ENCODE measurements around the gene IP6K3. TPM values are rescaled to one million over a fixed set of nuclear protein-coding genes. Genes with fewer than 3 reads are reported as not detected.

Gene IP6K3
- total RNA-seq, 1 donor from 2014 or later: not detected

DNA sequence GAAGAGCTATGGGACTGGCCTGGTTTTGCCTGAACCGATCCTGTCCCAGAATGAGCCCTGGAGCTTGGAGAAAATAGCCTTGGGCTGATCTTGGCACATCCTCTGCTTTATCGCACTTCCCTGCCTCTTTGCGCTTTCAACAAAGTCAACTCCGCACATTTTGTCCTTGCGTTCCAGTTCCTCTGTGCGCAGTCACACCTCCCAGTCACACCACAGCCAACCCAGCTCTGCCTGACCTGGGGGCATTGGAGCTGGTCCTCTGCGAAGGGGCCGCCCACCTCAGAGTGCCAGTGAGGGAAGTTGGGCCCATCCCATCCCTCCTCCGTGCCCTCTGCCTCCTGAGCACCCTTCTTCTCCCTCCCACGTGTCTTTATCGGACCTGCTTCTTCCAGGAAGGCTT is 18.3 kb downstream of the IP6K3 start:
- Histone ChIP-seq H3K4me1 (no peaks in the 10 kb centered on the region), H3K27me3 (no peaks in the 10 kb centered on the region), H3K36me3 (no peaks in the 10 kb centered on the region), H3K9me3 (no peaks in the 10 kb centered on the region), H3K4me3 (no peak overlapping the region), H3K27ac (no peak overlapping the region)
- intact Hi-C loops (cut with DNase I): no loop called here
- TF ChIP-seq, protein P1, sequence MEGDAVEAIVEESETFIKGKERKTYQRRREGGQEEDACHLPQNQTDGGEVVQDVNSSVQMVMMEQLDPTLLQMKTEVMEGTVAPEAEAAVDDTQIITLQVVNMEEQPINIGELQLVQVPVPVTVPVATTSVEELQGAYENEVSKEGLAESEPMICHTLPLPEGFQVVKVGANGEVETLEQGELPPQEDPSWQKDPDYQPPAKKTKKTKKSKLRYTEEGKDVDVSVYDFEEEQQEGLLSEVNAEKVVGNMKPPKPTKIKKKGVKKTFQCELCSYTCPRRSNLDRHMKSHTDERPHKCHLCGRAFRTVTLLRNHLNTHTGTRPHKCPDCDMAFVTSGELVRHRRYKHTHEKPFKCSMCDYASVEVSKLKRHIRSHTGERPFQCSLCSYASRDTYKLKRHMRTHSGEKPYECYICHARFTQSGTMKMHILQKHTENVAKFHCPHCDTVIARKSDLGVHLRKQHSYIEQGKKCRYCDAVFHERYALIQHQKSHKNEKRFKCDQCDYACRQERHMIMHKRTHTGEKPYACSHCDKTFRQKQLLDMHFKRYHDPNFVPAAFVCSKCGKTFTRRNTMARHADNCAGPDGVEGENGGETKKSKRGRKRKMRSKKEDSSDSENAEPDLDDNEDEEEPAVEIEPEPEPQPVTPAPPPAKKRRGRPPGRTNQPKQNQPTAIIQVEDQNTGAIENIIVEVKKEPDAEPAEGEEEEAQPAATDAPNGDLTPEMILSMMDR (IDR thresholded peaks at IDR 0.05): no peak
- no peak for DNase-seq (ENCODE audit: low spot score in 2 of 2)

DNA sequence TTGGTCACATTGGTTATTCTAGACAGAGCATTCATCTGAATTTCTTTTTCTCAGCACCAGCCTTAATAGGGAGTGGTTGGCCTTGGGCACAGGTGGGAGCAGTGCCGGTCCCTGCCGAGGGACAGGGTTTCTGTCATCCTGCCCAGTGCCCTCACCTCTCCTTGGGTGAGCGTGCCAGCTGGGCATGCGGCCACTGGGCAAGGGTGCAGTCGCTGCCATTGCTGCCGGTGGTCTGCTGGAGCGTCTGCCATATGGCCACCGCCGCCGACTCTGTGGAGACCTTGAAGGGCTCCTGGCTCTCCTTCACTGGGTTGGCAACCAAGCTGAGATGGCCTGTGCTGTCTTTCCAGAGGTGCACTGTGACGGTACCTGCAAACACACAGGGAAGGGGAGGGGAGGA is 18.8 kb downstream of the IP6K3 start:
- no peaks in the 10 kb centered on the region for H3K9me3 ChIP-seq
- H3K36me3 ChIP-seq: no peaks in the 10 kb centered on the region
- H3K27ac ChIP-seq: no peak overlapping the region
- DNase-seq (ENCODE audit: low spot score in 2 of 2): no peak
- TF ChIP-seq, protein P1 (IDR thresholded peaks at IDR 0.05): no peak
- intact Hi-C loops (cut with DNase I): no loop called here
- no peaks in the 10 kb centered on the region for H3K27me3 ChIP-seq
- no peaks in the 10 kb centered on the region for H3K4me1 ChIP-seq
- no peak overlapping the region for H3K4me3 ChIP-seq

DNA sequence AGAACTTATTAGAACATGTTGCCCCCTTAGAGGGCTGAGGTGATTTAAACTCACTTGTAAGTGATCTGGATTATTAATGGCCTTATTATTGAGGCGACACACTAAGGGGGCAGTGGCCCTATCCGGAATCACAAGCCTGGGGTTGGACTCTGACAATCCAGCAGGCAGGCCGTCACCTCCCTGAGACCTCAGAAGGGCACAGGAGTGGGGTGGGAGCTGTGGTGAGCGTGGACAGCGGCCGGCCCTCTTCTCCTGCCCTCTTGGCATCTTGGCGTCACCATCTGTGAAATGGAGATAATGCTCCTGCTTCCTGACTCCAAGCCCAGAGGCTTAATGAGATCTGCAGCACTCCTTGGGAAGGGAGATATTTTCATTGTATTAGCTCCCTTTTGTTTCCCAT is 19.6 kb downstream of the IP6K3 start:
- no peak for DNase-seq (ENCODE audit: low spot score in 2 of 2)
- TF ChIP-seq, protein P1 (IDR thresholded peaks at IDR 0.05): no peak
- H3K36me3 ChIP-seq: no peaks in the 10 kb centered on the region
- intact Hi-C loops (cut with DNase I): no loop called here
- H3K4me1 ChIP-seq: no peaks in the 10 kb centered on the region
- H3K4me3 ChIP-seq: no peak overlapping the region
- no peaks in the 10 kb centered on the region for H3K9me3 ChIP-seq
- no peaks in the 10 kb centered on the region for H3K27me3 ChIP-seq
- no peak overlapping the region for H3K27ac ChIP-seq

DNA sequence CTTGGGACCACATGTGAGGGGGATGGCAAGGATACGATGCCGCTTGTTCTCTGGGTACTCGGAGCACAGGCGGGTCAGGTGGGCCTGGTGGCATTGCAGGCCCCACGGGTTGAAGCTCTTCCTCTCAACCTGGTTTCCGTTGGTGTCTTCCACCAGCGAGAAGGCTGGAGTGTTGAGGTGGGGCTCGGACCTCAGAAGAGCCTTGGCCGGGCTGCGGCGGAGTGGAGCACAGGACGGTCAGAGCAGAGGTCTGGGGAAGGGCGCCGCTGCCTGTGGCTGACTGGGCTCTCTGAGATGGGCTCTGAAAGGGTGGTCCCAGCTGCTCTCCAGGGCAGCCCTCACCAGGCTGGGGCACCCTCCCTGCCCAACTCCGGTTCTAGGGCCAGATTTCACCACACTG is 20.0 kb downstream of the IP6K3 start:
- intact Hi-C loops (cut with DNase I): no loop called here
- Histone ChIP-seq H3K36me3 (no peaks in the 10 kb centered on the region), H3K9me3 (no peaks in the 10 kb centered on the region), H3K4me3 (no peak overlapping the region), H3K4me1 (no peaks in the 10 kb centered on the region), H3K27ac (no peak overlapping the region), H3K27me3 (no peaks in the 10 kb centered on the region)
- TF ChIP-seq, protein P1 (IDR thresholded peaks at IDR 0.05): no peak
- no peak for DNase-seq (ENCODE audit: low spot score in 2 of 2)

DNA sequence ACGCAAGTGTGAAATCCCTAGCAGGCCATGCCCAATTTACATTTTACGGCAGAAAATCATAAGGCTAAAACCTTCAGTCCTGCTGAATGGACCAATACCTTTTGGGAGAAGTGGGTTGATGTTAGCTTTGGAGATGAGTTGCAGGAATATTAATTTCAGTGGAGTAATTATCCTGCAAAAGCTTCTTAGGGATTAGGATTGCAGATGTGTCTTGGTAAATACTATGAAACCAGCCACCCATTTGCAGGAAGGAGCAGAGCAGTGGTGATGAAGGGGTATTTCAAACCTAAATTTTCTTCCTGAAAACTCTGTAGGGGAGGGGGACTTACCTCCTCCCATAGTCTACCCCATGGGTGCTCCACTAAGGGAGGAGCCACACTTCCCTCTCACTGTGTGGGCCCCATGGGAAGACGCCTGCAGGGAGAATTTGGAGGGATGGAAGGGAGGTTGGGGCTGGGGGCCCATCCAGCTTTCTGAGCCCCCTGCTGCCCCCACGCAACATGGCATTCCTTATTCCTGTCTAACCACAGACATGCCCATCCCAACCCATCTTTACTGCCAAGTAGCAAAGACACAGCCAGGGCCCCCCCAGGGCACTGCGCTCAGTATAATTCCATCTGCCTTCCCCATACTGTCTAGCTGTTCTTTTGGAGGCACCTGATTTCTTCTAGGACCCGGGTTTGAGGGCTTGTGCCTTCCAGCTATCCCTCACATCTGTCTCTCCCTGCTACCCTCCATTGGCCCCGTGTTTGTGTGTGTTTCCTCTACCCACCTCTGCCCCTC is 20.6 kb downstream of the IP6K3 start:
- Histone ChIP-seq H3K27ac (no peak overlapping the region), H3K9me3 (no peaks in the 10 kb centered on the region), H3K27me3 (no peaks in the 10 kb centered on the region), H3K4me3 (no peak overlapping the region), H3K36me3 (no peaks in the 10 kb centered on the region), H3K4me1 (no peaks in the 10 kb centered on the region)
- TF ChIP-seq, protein P1 (IDR thresholded peaks at IDR 0.05): no peak
- intact Hi-C loops (cut with DNase I): no loop called here
- no peak for DNase-seq (ENCODE audit: low spot score in 2 of 2)
